ENCODE results near the gene DPYD.
"Not testable (repeated sequence)": the region's sequence is repeated elsewhere in the genome, so short reads cannot be mapped to it uniquely, and the experiment has no call there.

Gene DPYD

DNA sequence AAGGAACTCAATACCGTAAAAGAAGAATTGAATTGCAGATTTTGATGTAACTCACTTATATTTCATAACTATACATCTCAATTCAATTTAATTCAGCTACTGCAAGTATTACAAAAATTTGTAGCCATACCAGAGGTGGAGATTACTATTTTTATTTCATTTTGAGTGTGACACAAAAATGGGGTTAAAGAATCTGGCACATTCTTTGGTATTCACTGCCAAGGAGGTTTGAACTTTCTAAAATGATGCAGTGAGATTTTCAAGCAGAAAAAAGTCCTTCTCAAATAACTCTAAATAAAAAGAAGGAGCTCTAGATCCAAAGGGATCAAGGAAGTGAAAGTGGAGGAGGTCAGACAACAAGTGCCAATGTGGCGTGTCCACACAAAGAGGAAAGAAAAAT, 569.0 kb downstream of the DPYD start:
- DNase-seq (ENCODE audit: insufficient read length, low spot score) (no peak), FAIRE-seq (no peak)
- TF ChIP-seq, protein P1, sequence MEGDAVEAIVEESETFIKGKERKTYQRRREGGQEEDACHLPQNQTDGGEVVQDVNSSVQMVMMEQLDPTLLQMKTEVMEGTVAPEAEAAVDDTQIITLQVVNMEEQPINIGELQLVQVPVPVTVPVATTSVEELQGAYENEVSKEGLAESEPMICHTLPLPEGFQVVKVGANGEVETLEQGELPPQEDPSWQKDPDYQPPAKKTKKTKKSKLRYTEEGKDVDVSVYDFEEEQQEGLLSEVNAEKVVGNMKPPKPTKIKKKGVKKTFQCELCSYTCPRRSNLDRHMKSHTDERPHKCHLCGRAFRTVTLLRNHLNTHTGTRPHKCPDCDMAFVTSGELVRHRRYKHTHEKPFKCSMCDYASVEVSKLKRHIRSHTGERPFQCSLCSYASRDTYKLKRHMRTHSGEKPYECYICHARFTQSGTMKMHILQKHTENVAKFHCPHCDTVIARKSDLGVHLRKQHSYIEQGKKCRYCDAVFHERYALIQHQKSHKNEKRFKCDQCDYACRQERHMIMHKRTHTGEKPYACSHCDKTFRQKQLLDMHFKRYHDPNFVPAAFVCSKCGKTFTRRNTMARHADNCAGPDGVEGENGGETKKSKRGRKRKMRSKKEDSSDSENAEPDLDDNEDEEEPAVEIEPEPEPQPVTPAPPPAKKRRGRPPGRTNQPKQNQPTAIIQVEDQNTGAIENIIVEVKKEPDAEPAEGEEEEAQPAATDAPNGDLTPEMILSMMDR (IDR thresholded peaks at IDR 0.05; ENCODE audit: insufficient read depth, missing control alignments): no peak

DNA sequence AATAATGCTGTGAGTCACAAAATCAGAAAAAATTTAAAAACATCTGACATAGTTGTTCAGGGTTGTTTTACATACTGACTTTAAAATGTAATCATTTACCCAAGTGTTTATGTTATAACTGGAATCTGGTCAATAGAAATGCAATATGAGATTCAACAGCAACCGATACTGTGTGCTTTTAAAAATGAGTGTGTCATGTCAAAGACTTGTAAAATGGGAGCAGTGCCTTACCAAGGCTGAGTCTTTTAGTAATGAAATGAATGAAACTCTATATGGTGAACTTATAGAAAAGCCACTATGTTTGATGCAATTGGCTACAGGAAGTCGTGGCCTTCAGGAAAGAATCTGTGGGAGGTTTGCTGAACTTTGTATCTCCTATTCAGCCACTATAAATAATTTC, 570.2 kb downstream of the DPYD start:
- TF ChIP-seq, protein P1 (IDR thresholded peaks at IDR 0.05; ENCODE audit: insufficient read depth, missing control alignments): no peak
- DNase-seq (ENCODE audit: insufficient read length, low spot score) (no peak), FAIRE-seq (no peak)

DNA sequence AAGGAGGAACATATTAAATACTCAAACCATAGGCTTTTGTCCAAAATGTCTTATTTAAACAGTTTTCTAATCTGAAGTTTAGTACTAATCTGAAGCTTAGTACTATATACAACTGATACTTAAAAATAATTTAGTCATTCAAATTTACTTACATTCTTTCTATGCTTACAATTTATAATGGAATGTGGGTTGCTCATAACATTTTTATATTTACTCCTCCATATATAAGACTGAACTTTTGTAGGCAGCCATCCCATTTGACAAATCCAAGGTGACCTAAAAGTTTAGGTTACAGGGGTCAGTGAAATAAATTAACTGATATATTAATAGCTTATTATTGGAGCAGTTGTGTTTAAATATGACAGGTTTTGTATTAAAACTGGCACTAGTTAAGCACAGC, 570.6 kb downstream of the DPYD start:
- DNase-seq (ENCODE audit: insufficient read length, low spot score) (no peak), FAIRE-seq (no peak)
- TF ChIP-seq, protein P1 (IDR thresholded peaks at IDR 0.05; ENCODE audit: insufficient read depth, missing control alignments): no peak

DNA sequence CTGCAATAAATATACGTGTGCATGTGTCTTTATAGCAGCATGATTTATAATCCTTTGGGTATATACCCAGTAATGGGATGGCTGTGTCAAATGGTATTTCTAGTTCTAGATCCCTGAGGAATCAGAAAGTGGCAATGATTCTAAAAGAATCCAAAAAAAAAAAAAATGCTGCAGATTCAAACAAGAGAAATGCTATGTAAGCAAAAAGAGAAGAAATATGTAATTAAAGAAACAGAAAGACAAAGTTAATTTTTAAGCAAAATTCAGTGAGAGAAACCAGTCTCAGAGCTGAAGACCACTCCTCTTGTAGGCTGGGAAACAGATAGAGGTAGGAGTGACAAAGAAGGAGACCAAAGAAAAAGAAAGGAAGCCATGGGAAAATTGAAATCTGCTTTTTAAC, 571.0 kb downstream of the DPYD start:
- not testable (repeated sequence) for FAIRE-seq; DNase-seq (ENCODE audit: insufficient read length, low spot score)

DNA sequence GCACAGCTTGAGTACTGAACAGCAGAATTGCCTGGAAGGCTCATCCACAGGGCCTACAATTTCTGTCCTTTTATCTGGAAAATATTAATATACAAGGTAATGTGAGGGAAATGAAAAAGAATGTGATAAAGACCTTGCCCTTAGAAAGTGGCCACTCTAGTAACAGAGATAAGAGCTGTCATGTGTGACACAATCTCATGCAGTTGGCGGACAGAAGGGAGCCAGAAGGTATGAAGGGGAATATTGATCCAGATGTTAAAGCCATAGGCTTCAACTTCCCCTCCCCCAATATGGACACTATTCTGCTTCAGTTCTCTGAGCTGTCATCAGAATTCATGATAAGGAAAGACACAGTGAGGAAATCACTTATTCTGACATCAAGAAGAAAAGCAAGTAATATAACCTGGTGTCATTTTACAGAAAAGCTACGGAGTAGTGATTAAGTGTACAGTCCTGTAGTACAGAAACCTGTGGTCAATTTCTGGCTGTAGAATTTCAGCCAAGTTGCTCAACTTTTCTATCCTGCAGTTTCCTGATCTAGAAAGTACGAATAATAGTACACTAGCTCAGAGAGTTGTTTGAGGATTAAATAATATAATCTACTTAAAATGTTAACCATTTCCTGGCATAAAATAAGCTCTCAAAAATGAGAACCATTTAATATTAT, 572.1 kb downstream of the DPYD start:
- DNase-seq (ENCODE audit: insufficient read length, low spot score): no peak
- TF ChIP-seq, protein P1 (IDR thresholded peaks at IDR 0.05; ENCODE audit: insufficient read depth, missing control alignments): no peak
- no peak for FAIRE-seq

DNA sequence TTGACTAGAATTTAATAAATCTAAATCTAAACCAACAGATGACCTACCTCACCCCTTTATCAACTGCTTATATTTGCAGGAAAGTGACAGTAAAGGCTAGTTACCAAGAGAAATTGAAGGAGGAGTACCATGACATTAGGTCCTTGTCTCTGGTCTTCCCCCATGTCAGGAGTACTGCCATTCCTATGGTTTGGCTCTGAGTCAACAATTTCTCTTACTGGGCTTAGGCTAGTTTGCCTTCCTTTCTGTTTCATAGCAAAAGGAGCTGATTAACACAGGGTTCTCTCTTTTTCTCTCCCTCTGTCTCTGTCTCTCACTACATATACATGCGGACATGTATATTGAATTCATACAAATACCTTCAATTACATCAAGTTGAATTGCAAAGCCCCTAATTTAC, 579.9 kb downstream of the DPYD start:
- TF ChIP-seq, protein P1 (IDR thresholded peaks at IDR 0.05; ENCODE audit: insufficient read depth, missing control alignments): no peak
- FAIRE-seq: no peak
- no peak for DNase-seq (ENCODE audit: insufficient read length, low spot score)

DNA sequence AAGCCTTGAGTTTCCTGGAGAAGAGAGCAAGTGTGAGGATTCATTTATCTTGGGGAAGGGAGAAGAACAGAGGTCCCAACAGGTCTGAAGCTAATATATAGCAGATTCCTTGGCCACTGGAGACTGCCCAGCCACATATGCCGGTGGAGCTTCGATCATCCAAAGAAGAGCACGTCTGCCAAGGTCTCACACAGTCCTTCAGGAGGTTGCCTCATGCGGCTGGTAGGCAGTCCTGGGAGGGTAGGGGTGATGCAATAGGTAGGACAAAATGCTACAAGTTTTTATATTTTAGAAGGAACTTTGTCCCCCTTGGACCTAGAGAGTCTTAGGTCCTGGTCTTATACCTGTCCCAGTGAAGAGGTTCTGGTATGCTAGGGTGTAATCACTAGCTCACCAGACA, 582.5 kb downstream of the DPYD start:
- FAIRE-seq: no peak
- TF ChIP-seq, protein P1 (IDR thresholded peaks at IDR 0.05; ENCODE audit: insufficient read depth, missing control alignments): no peak
- no peak for DNase-seq (ENCODE audit: insufficient read length, low spot score)
